ENCODE measurements around the gene SUN3.

DNA sequence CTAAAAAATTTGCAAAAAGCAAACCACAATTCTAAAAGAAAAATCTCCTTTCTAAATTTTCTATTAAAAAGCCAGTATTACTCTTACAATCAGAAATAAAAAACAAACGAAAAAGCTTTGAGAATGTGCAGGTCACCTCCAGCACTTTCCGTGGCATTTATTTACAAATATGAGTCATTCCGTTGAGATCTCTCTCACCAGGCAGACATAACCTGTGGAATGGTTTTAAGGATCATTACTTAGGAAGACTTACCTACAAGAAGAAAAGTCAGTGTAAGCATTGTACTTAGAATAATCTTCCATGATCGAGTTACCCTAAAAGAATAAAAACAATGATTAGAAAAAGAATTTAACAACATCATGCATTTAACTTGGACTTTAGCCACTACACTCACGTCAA is 3.3 kb downstream of the SUN3 start:
- no peak for TF ChIP-seq POLR2AphosphoS5 (IDR thresholded peaks at IDR 0.05; ENCODE audit: low read depth, low read length)
- TF ChIP-seq, protein P1, sequence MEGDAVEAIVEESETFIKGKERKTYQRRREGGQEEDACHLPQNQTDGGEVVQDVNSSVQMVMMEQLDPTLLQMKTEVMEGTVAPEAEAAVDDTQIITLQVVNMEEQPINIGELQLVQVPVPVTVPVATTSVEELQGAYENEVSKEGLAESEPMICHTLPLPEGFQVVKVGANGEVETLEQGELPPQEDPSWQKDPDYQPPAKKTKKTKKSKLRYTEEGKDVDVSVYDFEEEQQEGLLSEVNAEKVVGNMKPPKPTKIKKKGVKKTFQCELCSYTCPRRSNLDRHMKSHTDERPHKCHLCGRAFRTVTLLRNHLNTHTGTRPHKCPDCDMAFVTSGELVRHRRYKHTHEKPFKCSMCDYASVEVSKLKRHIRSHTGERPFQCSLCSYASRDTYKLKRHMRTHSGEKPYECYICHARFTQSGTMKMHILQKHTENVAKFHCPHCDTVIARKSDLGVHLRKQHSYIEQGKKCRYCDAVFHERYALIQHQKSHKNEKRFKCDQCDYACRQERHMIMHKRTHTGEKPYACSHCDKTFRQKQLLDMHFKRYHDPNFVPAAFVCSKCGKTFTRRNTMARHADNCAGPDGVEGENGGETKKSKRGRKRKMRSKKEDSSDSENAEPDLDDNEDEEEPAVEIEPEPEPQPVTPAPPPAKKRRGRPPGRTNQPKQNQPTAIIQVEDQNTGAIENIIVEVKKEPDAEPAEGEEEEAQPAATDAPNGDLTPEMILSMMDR (IDR thresholded peaks at IDR 0.05) = no peak
